Fibroblast of skin of right quadriceps (primary cell): ENCODE data around the gene PRKCH.

Experiments
- DNase-seq: peaks from one replicate; pipeline ENCODE4 v3.0.0-alpha.2; 2013

Gene PRKCH

GRCh38 chr14:61478971-61479473, 157.6 kb downstream of the PRKCH start:
- no peak for DNase-seq

GRCh38 chr14:61479746-61480502, 158.5 kb downstream of the PRKCH start:
- peak; percentile 63 for DNase-seq

- no peak for DNase-seq
Measured at GRCh38 chr14:61480704-61481285, 159.4 kb downstream of the PRKCH start.

- DNase-seq, result no peak
Measured at GRCh38 chr14:61481701-61482100, 160.3 kb downstream of the PRKCH start.

GRCh38 chr14:61482348-61483206, 161.2 kb downstream of the PRKCH start:
- DNase-seq, result no peak

- no peak for DNase-seq
Measured at GRCh38 chr14:61483476-61483875, 162.1 kb downstream of the PRKCH start.

- no peak for DNase-seq
Measured at GRCh38 chr14:61484031-61484430, 162.7 kb downstream of the PRKCH start.

- DNase-seq, result no peak
Measured at GRCh38 chr14:61484826-61485584, 163.6 kb downstream of the PRKCH start.

GRCh38 chr14:61485661-61486060, 164.3 kb downstream of the PRKCH start:
- DNase-seq, result no peak

- DNase-seq, result no peak
Measured at GRCh38 chr14:61486930-61487495, 165.6 kb downstream of the PRKCH start.

GRCh38 chr14:61488417-61489401, 167.3 kb downstream of the PRKCH start:
- DNase-seq, result no peak

- DNase-seq, result no peak
Measured at GRCh38 chr14:61489512-61489911, 168.1 kb downstream of the PRKCH start.

GRCh38 chr14:61489932-61490331, 168.6 kb downstream of the PRKCH start:
- no peak for DNase-seq

- no peak for DNase-seq
Measured at GRCh38 chr14:61491224-61491623, 169.8 kb downstream of the PRKCH start.

- no peak for DNase-seq
Measured at GRCh38 chr14:61491876-61492434, 170.6 kb downstream of the PRKCH start.

- no peak for DNase-seq
Measured at GRCh38 chr14:61492474-61492873, 171.1 kb downstream of the PRKCH start.

- DNase-seq, result peak; percentile 98
Measured at GRCh38 chr14:61493239-61493638, 171.9 kb downstream of the PRKCH start.

GRCh38 chr14:61494018-61494417, 172.6 kb downstream of the PRKCH start:
- DNase-seq, result no peak

- no peak for DNase-seq
Measured at GRCh38 chr14:61495809-61496208, 174.4 kb downstream of the PRKCH start.

- DNase-seq, result peak; percentile 62
Measured at GRCh38 chr14:61498303-61498702, 176.9 kb downstream of the PRKCH start.

GRCh38 chr14:61498811-61499210, 177.4 kb downstream of the PRKCH start:
- peak; percentile 51 for DNase-seq
